ENCODE data around the gene CHAC1. TPM values are rescaled to one million over a fixed set of nuclear protein-coding genes. Genes with fewer than 3 reads are reported as not detected.

CHAC1 gene
- total and polyA plus RNA-seq, 3 donors from 2014 or later, result 1.8 to 5.9 (median 2.5) TPM

DNA sequence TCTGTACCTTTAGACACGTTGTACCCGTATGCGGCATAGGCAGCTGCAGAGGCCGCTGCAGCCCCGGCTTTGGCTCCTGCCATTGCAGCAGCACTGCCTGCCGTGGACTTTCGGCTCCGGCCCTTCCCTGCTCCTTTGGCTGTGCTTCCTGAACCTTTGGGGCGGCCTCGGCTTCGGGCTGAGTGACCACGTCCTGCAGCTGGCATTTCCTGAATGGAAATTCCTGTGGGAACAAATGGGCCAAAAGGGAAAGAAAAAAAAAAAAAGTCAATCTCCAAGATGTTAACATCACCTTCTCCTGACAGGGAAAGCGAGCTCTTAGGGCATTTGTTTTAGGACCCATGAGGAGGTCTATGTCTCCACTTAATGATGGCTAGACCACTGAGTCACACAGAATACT is 29.6 kb downstream of the CHAC1 start:
- H3K4me3 ChIP-seq, result no peak overlapping the region
- no peaks in the 10 kb centered on the region for H3K4me1 ChIP-seq
- no peaks in the 10 kb centered on the region for H3K36me3 ChIP-seq (ENCODE audit: low read depth, missing control alignments)
- TF ChIP-seq, protein P1, sequence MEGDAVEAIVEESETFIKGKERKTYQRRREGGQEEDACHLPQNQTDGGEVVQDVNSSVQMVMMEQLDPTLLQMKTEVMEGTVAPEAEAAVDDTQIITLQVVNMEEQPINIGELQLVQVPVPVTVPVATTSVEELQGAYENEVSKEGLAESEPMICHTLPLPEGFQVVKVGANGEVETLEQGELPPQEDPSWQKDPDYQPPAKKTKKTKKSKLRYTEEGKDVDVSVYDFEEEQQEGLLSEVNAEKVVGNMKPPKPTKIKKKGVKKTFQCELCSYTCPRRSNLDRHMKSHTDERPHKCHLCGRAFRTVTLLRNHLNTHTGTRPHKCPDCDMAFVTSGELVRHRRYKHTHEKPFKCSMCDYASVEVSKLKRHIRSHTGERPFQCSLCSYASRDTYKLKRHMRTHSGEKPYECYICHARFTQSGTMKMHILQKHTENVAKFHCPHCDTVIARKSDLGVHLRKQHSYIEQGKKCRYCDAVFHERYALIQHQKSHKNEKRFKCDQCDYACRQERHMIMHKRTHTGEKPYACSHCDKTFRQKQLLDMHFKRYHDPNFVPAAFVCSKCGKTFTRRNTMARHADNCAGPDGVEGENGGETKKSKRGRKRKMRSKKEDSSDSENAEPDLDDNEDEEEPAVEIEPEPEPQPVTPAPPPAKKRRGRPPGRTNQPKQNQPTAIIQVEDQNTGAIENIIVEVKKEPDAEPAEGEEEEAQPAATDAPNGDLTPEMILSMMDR (IDR thresholded peaks at IDR 0.05), result no peak
- TF ChIP-seq POLR2A (IDR thresholded peaks at IDR 0.05), result no peak
- H3K9me3 ChIP-seq, result no peaks in the 10 kb centered on the region
- H3K27ac ChIP-seq, result no peak overlapping the region
- no peak for DNase-seq
- intact Hi-C loops (cut with DNase I; ENCODE audit: low total_unique reads), result no loop called here
- H3K27me3 ChIP-seq, result no peaks in the 10 kb centered on the region
- 84 to 85% methylated on average over 10 to 13 of the region's 13 CpGs for WGBS, 2 donors

DNA sequence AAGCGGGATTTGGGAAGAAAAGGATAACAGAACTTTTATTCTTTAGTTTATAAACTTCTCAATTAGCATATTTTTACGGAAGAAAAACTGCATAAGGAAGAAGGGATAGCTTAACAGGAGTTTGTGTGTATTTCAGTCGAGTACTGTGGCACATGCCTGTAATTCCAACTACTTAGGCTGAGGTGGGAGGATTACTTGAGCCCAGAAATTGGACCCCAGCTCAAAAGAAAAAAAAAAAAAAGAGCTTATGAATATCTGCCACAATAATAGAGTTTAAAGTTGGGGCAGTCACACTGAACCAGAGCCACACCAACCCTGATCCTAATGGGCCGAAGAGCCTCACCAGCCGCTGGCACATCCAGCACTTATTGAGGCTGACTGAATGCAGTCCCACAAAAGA is 31.1 kb downstream of the CHAC1 start:
- no peaks in the 10 kb centered on the region for H3K27me3 ChIP-seq
- no peak overlapping the region for H3K4me3 ChIP-seq
- H3K36me3 ChIP-seq (ENCODE audit: low read depth, missing control alignments), result no peaks in the 10 kb centered on the region
- TF ChIP-seq, protein P1 (IDR thresholded peaks at IDR 0.05), result no peak
- no peak for TF ChIP-seq POLR2A (IDR thresholded peaks at IDR 0.05)
- H3K9me3 ChIP-seq, result no peaks in the 10 kb centered on the region
- H3K27ac ChIP-seq, result no peak overlapping the region
- 95 to 96% methylated on average over 5 of the region's 5 CpGs for WGBS, 2 donors
- intact Hi-C loops (cut with DNase I; ENCODE audit: low total_unique reads), result no loop called here
- no peak for DNase-seq
- no peaks in the 10 kb centered on the region for H3K4me1 ChIP-seq

DNA sequence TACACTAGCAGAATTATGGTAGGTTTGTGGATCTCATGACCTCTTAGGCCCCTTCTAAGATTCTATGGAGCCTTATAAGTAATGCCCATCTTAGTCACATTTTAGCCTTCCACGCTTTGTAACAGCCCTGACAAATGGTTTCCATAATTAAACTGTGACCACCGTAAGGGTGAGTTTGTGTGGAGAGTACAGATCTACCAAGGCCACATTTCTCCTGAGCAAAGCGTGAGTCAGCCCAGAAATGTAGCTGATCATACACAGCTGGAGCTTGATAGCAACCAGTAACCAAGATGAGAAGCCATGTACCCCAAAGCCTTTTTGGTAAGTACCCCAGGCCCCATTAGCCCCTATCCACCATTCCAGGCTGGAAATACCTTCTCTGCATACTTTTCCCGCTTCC is 31.7 kb downstream of the CHAC1 start:
- 94% methylated on average over 4 of the region's 4 CpGs for WGBS, 2 donors
- H3K4me3 ChIP-seq, result no peak overlapping the region
- H3K9me3 ChIP-seq, result no peaks in the 10 kb centered on the region
- no peak for DNase-seq
- no peak overlapping the region for H3K27ac ChIP-seq
- intact Hi-C loops (cut with DNase I; ENCODE audit: low total_unique reads), result no loop called here
- no peaks in the 10 kb centered on the region for H3K36me3 ChIP-seq (ENCODE audit: low read depth, missing control alignments)
- no peaks in the 10 kb centered on the region for H3K27me3 ChIP-seq
- TF ChIP-seq POLR2A (IDR thresholded peaks at IDR 0.05), result no peak
- TF ChIP-seq, protein P1 (IDR thresholded peaks at IDR 0.05), result no peak
- H3K4me1 ChIP-seq, result no peaks in the 10 kb centered on the region

DNA sequence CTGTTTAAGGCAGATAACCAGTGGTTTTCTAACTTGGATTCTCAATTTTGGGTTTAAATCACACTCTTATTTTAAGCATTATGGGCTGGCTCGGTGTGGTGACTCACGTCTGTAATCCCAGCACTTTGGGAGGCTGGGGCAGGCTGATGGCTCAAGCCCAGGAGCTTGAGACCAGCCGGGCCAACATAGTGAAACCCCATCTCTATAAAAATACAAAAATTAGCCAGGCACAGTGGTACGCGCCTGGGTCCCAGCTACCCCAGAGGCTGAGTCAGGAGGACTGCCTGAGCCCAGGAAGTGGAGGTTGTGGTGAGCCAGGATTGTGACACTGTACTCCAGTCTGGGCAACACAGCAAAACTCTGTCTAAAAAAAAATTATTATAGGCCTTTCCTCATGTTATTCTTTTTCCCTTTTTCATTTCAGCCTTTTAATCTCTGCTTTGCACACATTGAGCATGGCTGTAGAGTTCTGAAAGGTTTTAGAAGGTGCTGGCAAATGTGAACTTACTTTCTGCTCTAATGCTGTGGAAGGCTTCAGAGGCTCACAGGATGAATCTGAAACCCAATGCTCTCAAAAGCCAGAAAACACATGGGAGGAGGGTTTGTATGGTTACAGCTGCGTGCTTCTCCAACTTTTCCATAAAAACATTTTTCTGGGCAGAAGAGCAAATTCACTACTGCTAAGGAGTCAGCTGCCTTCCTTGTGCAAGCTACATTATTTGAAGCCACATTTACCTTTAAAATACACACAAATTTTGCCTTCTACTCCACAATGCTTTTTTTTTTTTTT is 32.5 kb downstream of the CHAC1 start:
- intact Hi-C loops (cut with DNase I; ENCODE audit: low total_unique reads), result no loop called here
- Histone ChIP-seq H3K27me3 (no peaks in the 10 kb centered on the region), H3K36me3 (ENCODE audit: low read depth, missing control alignments) (no peaks in the 10 kb centered on the region), H3K27ac (no peak overlapping the region), H3K4me1 (no peaks in the 10 kb centered on the region), H3K4me3 (no peak overlapping the region), H3K9me3 (no peaks in the 10 kb centered on the region)
- TF ChIP-seq POLR2A (IDR thresholded peaks at IDR 0.05), result no peak
- TF ChIP-seq, protein P1 (IDR thresholded peaks at IDR 0.05), result no peak
- no peak for DNase-seq
- WGBS, 2 donors, result 87% methylated on average over 6 of the region's 6 CpGs

DNA sequence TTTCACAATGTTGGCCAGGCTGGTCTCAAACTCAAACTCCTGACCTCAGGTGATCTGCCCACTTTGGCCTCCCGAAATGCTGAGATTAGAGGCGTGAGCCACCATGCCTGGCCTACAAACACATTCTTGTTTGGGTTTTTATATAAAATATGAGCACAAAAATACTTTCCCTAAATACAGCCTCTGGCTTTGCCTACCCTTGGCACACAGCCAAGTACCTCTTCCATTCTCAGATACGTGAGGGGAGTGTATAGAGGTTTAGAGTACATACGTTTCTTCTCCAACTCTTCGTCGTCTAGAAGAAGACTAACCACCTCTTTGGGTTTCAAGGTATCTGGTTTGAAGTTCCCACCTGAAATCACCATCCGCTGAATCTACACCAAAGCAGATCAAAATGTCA is 33.5 kb downstream of the CHAC1 start:
- no peak overlapping the region for H3K27ac ChIP-seq
- H3K4me3 ChIP-seq, result no peak overlapping the region
- DNase-seq, result no peak
- no peaks in the 10 kb centered on the region for H3K4me1 ChIP-seq
- TF ChIP-seq POLR2A (IDR thresholded peaks at IDR 0.05), result no peak
- TF ChIP-seq, protein P1 (IDR thresholded peaks at IDR 0.05), result no peak
- H3K9me3 ChIP-seq, result no peaks in the 10 kb centered on the region
- no peaks in the 10 kb centered on the region for H3K36me3 ChIP-seq (ENCODE audit: low read depth, missing control alignments)
- WGBS, 2 donors, result 87 to 92% methylated on average over 7 of the region's 7 CpGs
- intact Hi-C loops (cut with DNase I; ENCODE audit: low total_unique reads), result no loop called here
- no peaks in the 10 kb centered on the region for H3K27me3 ChIP-seq

Data from testis (tissue), 3 donors.